GDM1 (cell line): Measurements from ENCODE around the gene CIROP.

Experiments
- DNase-seq: peaks from one replicate; lab custom pipeline; 2025; lab: John Stamatoyannopoulos, UW

CIROP gene

DNA sequence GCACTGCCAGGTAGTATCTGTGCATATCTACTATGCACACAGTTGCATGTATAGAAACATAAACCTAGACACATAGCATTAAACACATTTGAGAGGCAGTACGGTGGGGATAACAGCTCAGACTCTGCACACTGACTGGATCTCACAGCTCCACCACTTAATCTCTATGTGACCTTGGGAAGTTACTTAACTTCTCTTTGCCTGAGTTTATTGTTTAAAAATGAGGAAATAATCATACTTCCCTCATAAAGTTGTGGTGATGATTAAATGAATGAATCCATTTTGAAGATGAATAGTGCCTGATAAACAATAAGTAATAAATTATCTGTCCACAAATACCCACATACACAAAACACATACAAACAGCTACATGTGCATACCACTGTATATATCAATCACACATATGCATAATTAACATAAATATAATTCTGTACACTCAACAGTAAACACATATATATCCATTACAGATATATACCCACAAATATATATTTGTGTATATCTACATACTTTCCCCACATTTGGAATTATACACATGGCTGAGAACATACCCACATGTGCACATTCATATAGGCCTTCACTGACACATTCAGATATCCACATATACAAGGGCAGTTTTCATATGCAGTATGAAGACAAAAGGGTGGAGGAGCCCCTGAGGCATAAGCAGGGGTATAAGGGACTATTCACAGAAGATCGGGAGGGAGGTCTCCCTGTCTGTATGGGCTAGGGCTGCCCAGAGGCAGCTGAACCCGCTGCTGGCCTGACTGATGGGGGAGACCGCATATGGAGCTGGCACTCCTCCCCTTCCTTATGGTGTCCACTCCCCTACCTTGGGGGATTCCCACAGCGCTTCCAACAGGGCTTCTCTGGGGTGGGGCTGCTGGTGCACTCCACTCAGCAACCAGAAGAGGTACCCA, 53.4 kb downstream of the CIROP start:
- no peak for DNase-seq
